OCI-LY3 (cell line): ENCODE results near the gene STX2.

Source experiments
- H2AFZ ChIP-seq: fragments of 200-600, 300-600 bp; shearing (Covaris generic); 2 replicates; pipeline ENCODE4 v1.6.0; 2014; ENCODE audit warnings: antibody characterized with exemption, low read depth, low read length
- H3K27ac ChIP-seq: fragments of 200-600, 300-600 bp; sonication (generic); 2 replicates; pipeline ENCODE4 v1.5.1; 2014; ENCODE audit warnings: mild to moderate bottlenecking, low read length, moderate library complexity, mixed read lengths
- H3K27me3 ChIP-seq: fragments of 200-600, 300-600 bp; sonication (generic); 2 replicates; pipeline ENCODE4 v1.6.1; 2014; ENCODE audit warnings: low read depth, low read length, mixed read lengths
- H3K36me3 ChIP-seq: fragments of 200-600, 300-600 bp; sonication (generic); replicated peaks from 2 replicates; pipeline ENCODE3; 2014; ENCODE audit warnings: low read depth, low read length, mixed read lengths
- H3K4me1 ChIP-seq: fragments of 300-600, 200-600 bp; sonication (generic); 2 replicates; pipeline ENCODE4 v1.6.1; 2014; ENCODE audit warnings: low read length, mixed read lengths
- H3K4me2 ChIP-seq: fragments of 200-600, 300-600 bp; sonication (generic); 2 replicates; pipeline ENCODE4 v1.6.1; 2014; ENCODE audit warnings: low read length, mixed read lengths
- H3K4me3 ChIP-seq: fragments of 300-600, 200-600 bp; sonication (generic); 2 replicates; pipeline ENCODE4 v1.5.1; 2014; ENCODE audit warnings: antibody characterized with exemption, mild to moderate bottlenecking, low read length, moderate library complexity
- H3K79me2 ChIP-seq: fragments of 300-600, 200-600 bp; shearing (Covaris generic); 2 replicates; pipeline ENCODE4 v1.6.1; 2014; ENCODE audit warnings: mild to moderate bottlenecking, low read length, mixed read lengths
- H3K9ac ChIP-seq: fragments of 300-600, 200-600 bp; shearing (Covaris generic); 2 replicates; pipeline ENCODE4 v1.6.0; 2014; ENCODE audit warnings: mild to moderate bottlenecking, low read length, moderate library complexity
- H3K9me3 ChIP-seq: fragments of 200-600, 300-600 bp; shearing (Covaris generic); 2 replicates; pipeline ENCODE4 v1.6.1; 2014; ENCODE audit warnings: low read length, mixed read lengths; ENCODE audit not compliant: insufficient read depth
- H4K20me1 ChIP-seq: fragments of 200-600, 300-600 bp; sonication (generic); 2 replicates; pipeline ENCODE4 v1.6.1; 2016; ENCODE audit warnings: low read length, mixed read lengths; ENCODE audit not compliant: insufficient read depth
- CTCF ChIP-seq: fragments of 200-600, 300-600 bp; sonication (generic); IDR thresholded peaks from 2 replicates; pipeline ENCODE4 v1.5.1; 2014; ENCODE audit warnings: antibody characterized with exemption, low read length, low read depth
- EZH2phosphoT487 ChIP-seq: fragments of 200-600 bp; shearing (Covaris generic); IDR thresholded peaks from 2 replicates; pipeline ENCODE4 v1.6.1; 2018; ENCODE audit warnings: antibody characterized with exemption, mixed run types, low read depth

STX2 gene

GRCh38 chr12:130748786-130749185 lies 90.3 kb downstream of the STX2 start:
- TF ChIP-seq EZH2phosphoT487 (no peak), CTCF (no peak)
- no peaks in the 10 kb centered on the region for H3K79me2 ChIP-seq
- H3K9ac ChIP-seq, result no peak overlapping the region
- no peak overlapping the region for H3K4me3 ChIP-seq
- no peak overlapping the region for H2AFZ ChIP-seq
- no peaks in the 10 kb centered on the region for H3K27me3 ChIP-seq
- no peaks in the 10 kb centered on the region for H3K9me3 ChIP-seq
- no peak overlapping the region for H3K4me2 ChIP-seq
- H3K36me3 ChIP-seq, result no peaks in the 10 kb centered on the region
- no peak overlapping the region for H3K27ac ChIP-seq
- H3K4me1 ChIP-seq, result peaks cover 9% of the 10 kb centered on the region
- no peaks in the 10 kb centered on the region for H4K20me1 ChIP-seq

DNA sequence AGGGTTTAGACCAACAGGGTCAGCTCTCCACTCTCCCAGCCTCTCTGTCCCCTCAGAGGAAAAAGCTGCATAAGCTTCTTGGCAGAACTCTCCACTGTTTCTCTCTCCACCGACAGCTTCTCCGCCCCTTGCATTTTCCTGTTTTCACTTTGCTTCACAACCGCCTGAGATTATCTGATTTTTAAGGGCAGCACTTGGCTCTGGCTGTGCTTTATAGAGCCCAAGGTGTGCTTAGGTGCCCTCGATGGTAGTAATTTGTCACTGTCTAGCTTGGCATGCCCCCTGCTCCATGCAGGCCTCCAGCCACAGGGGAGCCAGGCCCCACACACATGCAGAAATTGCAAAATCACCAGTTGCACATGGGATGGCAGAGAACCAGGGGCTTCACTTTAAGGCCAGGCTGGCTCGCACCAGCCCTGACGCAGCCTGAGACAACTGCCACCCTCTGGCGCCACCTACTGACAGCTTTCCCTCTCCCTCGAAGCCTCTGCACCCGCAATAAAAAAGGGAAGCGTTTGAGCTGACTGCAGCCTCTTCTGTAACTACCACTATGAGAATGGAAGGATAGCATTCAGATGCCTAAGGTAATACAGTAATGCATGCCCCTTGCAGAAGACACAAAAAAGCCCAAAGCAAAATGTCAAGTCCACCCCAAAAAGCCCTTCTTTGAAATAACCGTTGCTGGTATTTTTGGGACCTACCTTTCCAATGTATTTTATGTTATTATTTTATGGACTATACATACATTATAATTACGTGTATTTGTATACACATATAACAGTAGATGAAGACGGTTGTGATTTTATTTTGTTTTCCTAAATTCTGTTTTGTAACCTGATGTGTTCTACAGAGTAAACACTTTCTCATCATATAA lies 90.9 kb downstream of the STX2 start:
- Histone ChIP-seq H3K27ac (no peak overlapping the region), H3K36me3 (no peaks in the 10 kb centered on the region), H2AFZ (no peak overlapping the region), H3K79me2 (no peaks in the 10 kb centered on the region), H3K4me3 (no peak overlapping the region), H4K20me1 (no peaks in the 10 kb centered on the region), H3K4me1 (peaks cover 9% of the 10 kb centered on the region), H3K9ac (no peak overlapping the region), H3K9me3 (no peaks in the 10 kb centered on the region), H3K27me3 (no peaks in the 10 kb centered on the region), H3K4me2 (no peak overlapping the region)
- TF ChIP-seq EZH2phosphoT487 (no peak), CTCF (peak; percentile 74)

- no peaks in the 10 kb centered on the region for H3K27me3 ChIP-seq
- no peak overlapping the region for H3K9ac ChIP-seq
- H3K4me2 ChIP-seq, result no peak overlapping the region
- H4K20me1 ChIP-seq, result no peaks in the 10 kb centered on the region
- TF ChIP-seq EZH2phosphoT487 (no peak), CTCF (no peak)
- no peaks in the 10 kb centered on the region for H3K9me3 ChIP-seq
- no peak overlapping the region for H2AFZ ChIP-seq
- no peak overlapping the region for H3K4me3 ChIP-seq
- no peaks in the 10 kb centered on the region for H3K36me3 ChIP-seq
- H3K4me1 ChIP-seq, result peaks cover 5% of the 10 kb centered on the region
- no peaks in the 10 kb centered on the region for H3K79me2 ChIP-seq
- H3K27ac ChIP-seq, result no peak overlapping the region
These were observed 92.5 kb downstream of the STX2 start for GRCh38 chr12:130746546-130746945.

- H3K27ac ChIP-seq, result no peak overlapping the region
- no peak overlapping the region for H2AFZ ChIP-seq
- H3K9ac ChIP-seq, result no peak overlapping the region
- TF ChIP-seq CTCF, result no peak
- no peak for TF ChIP-seq EZH2phosphoT487
- H3K9me3 ChIP-seq, result no peaks in the 10 kb centered on the region
- H4K20me1 ChIP-seq, result no peaks in the 10 kb centered on the region
- H3K4me3 ChIP-seq, result no peak overlapping the region
- H3K4me1 ChIP-seq, result no peaks in the 10 kb centered on the region
- no peak overlapping the region for H3K4me2 ChIP-seq
- H3K27me3 ChIP-seq, result no peaks in the 10 kb centered on the region
- H3K36me3 ChIP-seq, result no peaks in the 10 kb centered on the region
- H3K79me2 ChIP-seq, result no peaks in the 10 kb centered on the region
These were observed 93.1 kb downstream of the STX2 start for GRCh38 chr12:130745921-130746320.
